ENCODE data around the gene RPS6KA5. TPM values are rescaled to one million over a fixed set of nuclear protein-coding genes. Genes with fewer than 3 reads are reported as not detected.

Gene RPS6KA5
- total and polyA plus RNA-seq, 2 donors (not counting 1 experiment from before 2014, with no cell fraction given), result 6.0 to 34.6 TPM

- H3K4me1 Mint-ChIP-seq, result peaks cover 25% of the 10 kb centered on the region
- POLR2A ChIA-PET, result no interaction called here
- ATAC-seq (ENCODE audit: low read depth), result no peak
Observed at GRCh38 chr14:90990141-90990540, 70.3 kb downstream of the RPS6KA5 start.

DNA sequence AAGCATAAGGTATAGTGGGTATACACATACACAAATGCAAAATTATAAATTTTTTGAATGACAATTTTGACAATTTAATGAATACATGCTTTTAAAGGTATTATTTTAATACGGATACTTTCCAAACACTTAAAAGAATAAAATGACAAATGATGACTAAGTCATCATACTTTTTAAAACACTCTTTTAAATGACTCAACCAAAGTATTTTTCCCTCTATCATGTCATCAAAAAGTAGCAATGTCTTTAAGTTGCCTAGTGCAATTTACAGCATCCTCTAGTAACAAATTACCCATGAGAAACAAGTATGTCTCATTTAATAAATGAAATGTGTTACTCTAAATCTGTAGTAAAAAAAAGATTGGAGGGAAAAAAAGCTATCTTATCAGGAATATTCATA is 73.3 kb downstream of the RPS6KA5 start:
- Mint-ChIP-seq H3K27ac (no peak overlapping the region), H3K4me1 (peaks cover 21% of the 10 kb centered on the region), H3K9me3 (ENCODE audit: insufficient read depth) (no peaks in the 10 kb centered on the region), H3K4me3 (no peak overlapping the region), H3K27me3 (no peaks in the 10 kb centered on the region)
- no peak for TF ChIP-seq EZH2 (IDR thresholded peaks at IDR 0.05; ENCODE audit: borderline replicate concordance, insufficient read depth, low read depth, low read length, poor library complexity, severe bottlenecking)
- Histone ChIP-seq H2AFZ (ENCODE audit: insufficient read depth, low read depth, low read length, poor library complexity, severe bottlenecking) (no peak overlapping the region), H3K9me3 (ENCODE audit: control extremely low read depth in 1 of 3, control insufficient read depth in 2 of 3, insufficient read depth in 1 of 3, low read length in 2 of 3) (no peaks in the 10 kb centered on the region), H4K20me1 (ENCODE audit: control insufficient read depth, insufficient read depth, low read length, poor library complexity, severe bottlenecking) (no peaks in the 10 kb centered on the region), H3K4me1 (ENCODE audit: control insufficient read depth in 2 of 2, insufficient read depth in 2 of 2, low read length in 2 of 2) (peaks cover 13% of the 10 kb centered on the region in 2 donors), H3K27ac (ENCODE audit: low read length in 2 of 2) (peak overlapping the region in 1 of 2 donors; percentile 5), H3K4me3 (ENCODE audit: control extremely low read depth in 1 of 5, extremely low read depth in 1 of 5, insufficient read depth in 1 of 5, low read depth in 2 of 5, low read length in 4 of 5) (no peak overlapping the region), H3K36me3 (replicated peaks in 1 of 2; ENCODE audit: control extremely low read depth in 1 of 2, control insufficient read depth in 1 of 2, extremely low read depth in 1 of 2, insufficient read depth in 2 of 2, low read length in 1 of 2) (peaks cover 0 to 3% of the 10 kb centered on the region in 2 experiments), H3K9ac (ENCODE audit: low read length) (no peak overlapping the region), H3K27me3 (replicated peaks in 1 of 4; ENCODE audit: control extremely low read depth in 1 of 4, control insufficient read depth in 3 of 4, insufficient read depth in 4 of 4, low read length in 3 of 4) (no peaks in the 10 kb centered on the region), H3K4me2 (replicated peaks; ENCODE audit: low read depth, low read length, poor library complexity, severe bottlenecking) (no peak overlapping the region), H3K79me2 (ENCODE audit: control insufficient read depth, insufficient read depth, low read length) (peaks cover 9% of the 10 kb centered on the region)
- intact Hi-C loops (cut with micrococcal nuclease), result loop anchor here (2.0 to 5.0 kb wide), 3 partner anchors 35 to 300 kb away; no protein-coding TSS in a partner anchor
- DNase-seq (no peak), ATAC-seq (ENCODE audit: low read depth) (no peak)
- whole genome bisulfite sequencing (ENCODE audit: insufficient coverage), result no CpG with 5 or more reads among the region's 1 CpG
- CTCF ChIA-PET, result interaction anchor here (0.9 to 9.4 kb wide), 14 partner anchors 9 to 187 kb away, joined by 3 to 158 read pairs (median 5); partner anchors contain the start of genes DGLUCY and RPS6KA5
- POLR2A ChIA-PET, result no interaction called here

More at GRCh38 chr14:90990141-90990540, 70.3 kb downstream of the RPS6KA5 start:
- Mint-ChIP-seq H3K27ac (no peak overlapping the region), H3K9me3 (ENCODE audit: insufficient read depth) (no peaks in the 10 kb centered on the region), H3K27me3 (no peaks in the 10 kb centered on the region), H3K4me3 (no peak overlapping the region)
- Histone ChIP-seq H3K79me2 (ENCODE audit: control insufficient read depth, insufficient read depth, low read length) (peaks cover 5% of the 10 kb centered on the region), H3K36me3 (replicated peaks in 1 of 2; ENCODE audit: control extremely low read depth in 1 of 2, control insufficient read depth in 1 of 2, extremely low read depth in 1 of 2, insufficient read depth in 2 of 2, low read length in 1 of 2) (peaks cover 0 to 1% of the 10 kb centered on the region in 2 experiments), H3K9ac (ENCODE audit: low read length) (no peak overlapping the region), H3K4me2 (replicated peaks; ENCODE audit: low read depth, low read length, poor library complexity, severe bottlenecking) (no peak overlapping the region), H3K9me3 (ENCODE audit: control extremely low read depth in 1 of 3, control insufficient read depth in 2 of 3, insufficient read depth in 1 of 3, low read length in 2 of 3) (no peaks in the 10 kb centered on the region), H3K4me1 (ENCODE audit: control insufficient read depth in 2 of 2, insufficient read depth in 2 of 2, low read length in 2 of 2) (peaks cover 13% of the 10 kb centered on the region in 2 donors), H3K27ac (ENCODE audit: low read length in 2 of 2) (no peak overlapping the region), H3K27me3 (replicated peaks in 1 of 4; ENCODE audit: control extremely low read depth in 1 of 4, control insufficient read depth in 3 of 4, insufficient read depth in 4 of 4, low read length in 3 of 4) (no peaks in the 10 kb centered on the region), H3K4me3 (ENCODE audit: control extremely low read depth in 1 of 5, extremely low read depth in 1 of 5, insufficient read depth in 1 of 5, low read depth in 2 of 5, low read length in 4 of 5) (no peak overlapping the region), H2AFZ (ENCODE audit: insufficient read depth, low read depth, low read length, poor library complexity, severe bottlenecking) (no peak overlapping the region), H4K20me1 (ENCODE audit: control insufficient read depth, insufficient read depth, low read length, poor library complexity, severe bottlenecking) (no peaks in the 10 kb centered on the region)
- no CpG with 5 or more reads among the region's 3 CpGs for WGBS (ENCODE audit: insufficient coverage)
- CTCF ChIA-PET, result no interaction called here
- TF ChIP-seq, protein P1, sequence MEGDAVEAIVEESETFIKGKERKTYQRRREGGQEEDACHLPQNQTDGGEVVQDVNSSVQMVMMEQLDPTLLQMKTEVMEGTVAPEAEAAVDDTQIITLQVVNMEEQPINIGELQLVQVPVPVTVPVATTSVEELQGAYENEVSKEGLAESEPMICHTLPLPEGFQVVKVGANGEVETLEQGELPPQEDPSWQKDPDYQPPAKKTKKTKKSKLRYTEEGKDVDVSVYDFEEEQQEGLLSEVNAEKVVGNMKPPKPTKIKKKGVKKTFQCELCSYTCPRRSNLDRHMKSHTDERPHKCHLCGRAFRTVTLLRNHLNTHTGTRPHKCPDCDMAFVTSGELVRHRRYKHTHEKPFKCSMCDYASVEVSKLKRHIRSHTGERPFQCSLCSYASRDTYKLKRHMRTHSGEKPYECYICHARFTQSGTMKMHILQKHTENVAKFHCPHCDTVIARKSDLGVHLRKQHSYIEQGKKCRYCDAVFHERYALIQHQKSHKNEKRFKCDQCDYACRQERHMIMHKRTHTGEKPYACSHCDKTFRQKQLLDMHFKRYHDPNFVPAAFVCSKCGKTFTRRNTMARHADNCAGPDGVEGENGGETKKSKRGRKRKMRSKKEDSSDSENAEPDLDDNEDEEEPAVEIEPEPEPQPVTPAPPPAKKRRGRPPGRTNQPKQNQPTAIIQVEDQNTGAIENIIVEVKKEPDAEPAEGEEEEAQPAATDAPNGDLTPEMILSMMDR (IDR thresholded peaks at IDR 0.05), result no peak
- TF ChIP-seq EZH2 (IDR thresholded peaks at IDR 0.05; ENCODE audit: borderline replicate concordance, insufficient read depth, low read depth, low read length, poor library complexity, severe bottlenecking), result no peak
- intact Hi-C loops (cut with micrococcal nuclease), result no loop called here
- DNase-seq, result no peak
